Central memory CD4-positive, alpha-beta T cell (primary cell): ENCODE measurements around the gene TLNRD1.

ENCODE experiments used
- DNase-seq: peaks from one replicate; pipeline ENCODE4 v3.0.0; 2022

TLNRD1 gene

DNA sequence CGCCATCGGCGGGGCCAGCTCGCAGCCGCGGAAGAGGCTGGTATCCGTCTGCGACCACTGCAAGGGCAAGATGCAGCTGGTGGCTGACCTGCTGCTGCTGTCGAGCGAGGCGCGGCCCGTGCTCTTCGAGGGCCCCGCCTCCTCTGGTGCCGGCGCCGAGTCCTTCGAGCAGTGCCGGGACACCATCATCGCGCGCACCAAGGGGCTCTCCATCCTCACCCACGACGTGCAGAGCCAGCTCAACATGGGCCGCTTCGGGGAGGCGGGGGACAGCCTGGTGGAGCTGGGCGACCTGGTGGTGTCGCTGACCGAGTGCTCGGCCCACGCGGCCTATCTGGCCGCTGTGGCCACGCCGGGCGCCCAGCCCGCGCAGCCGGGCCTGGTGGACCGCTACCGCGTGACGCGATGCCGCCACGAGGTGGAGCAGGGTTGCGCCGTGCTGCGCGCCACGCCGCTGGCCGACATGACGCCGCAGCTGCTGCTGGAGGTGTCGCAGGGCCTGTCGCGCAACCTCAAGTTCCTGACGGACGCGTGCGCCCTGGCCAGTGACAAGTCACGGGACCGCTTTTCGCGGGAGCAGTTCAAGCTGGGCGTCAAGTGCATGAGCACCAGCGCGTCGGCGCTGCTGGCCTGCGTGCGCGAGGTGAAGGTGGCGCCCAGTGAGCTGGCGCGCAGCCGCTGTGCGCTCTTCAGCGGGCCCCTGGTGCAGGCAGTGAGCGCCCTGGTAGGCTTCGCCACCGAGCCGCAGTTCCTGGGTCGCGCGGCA, 1.8 kb downstream of the TLNRD1 start:
- no peak for DNase-seq

DNA sequence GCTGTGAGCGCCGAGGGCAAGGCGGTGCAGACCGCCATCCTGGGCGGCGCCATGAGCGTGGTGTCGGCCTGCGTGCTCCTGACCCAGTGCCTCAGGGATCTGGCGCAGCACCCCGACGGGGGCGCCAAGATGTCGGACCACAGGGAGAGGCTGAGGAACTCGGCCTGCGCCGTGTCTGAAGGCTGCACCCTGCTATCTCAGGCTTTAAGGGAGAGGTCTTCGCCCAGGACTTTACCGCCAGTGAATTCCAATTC, 2.3 kb downstream of the TLNRD1 start:
- no peak for DNase-seq

DNA sequence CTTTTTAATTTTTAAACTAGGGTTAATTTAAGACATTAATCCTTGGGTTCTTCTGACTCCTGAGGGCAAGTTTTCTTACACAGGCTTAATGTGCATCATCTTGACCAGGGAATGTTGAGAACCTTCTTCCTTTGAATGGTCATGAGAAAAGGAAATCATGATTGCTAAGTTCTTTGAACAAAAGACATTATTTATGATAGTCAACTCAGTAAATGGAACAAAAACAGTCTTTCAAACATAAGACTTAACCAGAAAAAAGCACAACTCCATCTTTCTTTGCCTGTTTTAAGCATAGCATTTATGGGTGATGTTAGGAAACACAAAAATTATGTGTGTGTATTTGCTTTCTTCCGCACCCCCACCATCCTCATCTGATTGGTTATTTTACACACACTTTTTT, 5.4 kb downstream of the TLNRD1 start:
- DNase-seq: no peak

DNA sequence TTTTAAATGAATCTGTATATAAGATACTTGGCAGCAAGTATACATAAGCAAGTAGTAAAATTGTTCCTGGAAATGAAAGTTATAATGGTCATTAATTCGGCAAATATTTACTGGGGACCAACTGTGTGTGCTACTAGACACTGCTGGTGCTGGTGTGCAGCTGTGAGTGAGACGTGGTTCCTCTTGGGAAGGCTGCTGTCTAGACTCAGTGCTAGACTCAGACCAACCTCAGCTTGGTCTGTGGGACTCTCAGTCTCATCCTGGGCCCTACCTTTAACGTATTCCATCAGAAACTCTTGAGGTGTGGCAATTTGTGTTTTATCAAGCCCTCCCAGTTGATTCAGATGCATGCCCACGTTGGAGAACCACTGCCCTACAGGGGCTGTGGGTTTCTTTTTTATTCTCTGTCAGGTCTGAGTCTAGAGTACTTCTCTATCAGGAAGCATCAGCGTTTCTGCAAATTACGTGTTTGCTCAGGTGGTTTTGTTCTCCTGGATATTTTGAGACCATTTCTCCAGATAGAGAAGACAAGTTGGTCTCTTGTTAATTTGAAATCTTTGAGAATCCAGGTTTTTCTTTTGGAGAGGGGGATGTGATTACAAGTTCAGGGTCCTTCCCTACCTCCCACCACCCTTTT, 6.8 kb downstream of the TLNRD1 start:
- no peak for DNase-seq

DNA sequence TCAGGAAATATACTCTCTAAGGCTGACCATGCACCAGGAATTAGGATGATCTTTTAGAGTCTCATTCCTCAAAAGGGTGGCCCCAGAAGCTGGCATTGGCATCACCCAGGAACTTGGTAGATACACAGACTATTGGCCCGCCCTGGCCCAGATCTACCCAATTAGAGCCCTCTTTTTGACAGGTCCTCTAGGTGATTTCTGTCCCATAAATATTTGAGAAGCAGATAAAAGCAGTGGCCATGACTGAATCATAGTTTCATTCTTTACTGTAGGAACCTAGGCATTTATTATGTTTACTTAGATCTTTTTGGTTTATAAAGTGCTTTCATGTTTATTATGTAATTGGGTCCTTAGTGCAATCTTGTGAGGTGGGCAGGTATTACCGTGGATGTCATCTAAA, 7.6 kb downstream of the TLNRD1 start:
- DNase-seq: no peak

DNA sequence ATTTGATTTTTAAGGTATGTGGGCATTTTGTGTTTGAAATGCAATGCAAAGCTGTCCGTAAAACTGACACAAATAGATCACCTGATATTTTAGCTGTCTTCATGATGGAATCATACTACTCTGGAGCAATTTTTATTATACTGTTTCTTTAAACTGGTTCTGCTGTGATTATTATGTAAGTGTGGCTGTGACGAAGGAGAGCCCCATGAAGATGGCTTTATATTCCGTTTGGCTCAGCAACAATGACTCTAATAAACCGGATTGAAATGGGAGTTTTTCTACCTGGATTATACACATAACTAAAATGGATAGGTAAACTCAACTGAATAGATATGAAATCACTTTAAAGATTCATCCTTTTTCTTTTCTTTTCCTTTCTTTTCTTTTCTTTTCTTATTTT, 9.4 kb downstream of the TLNRD1 start:
- DNase-seq: no peak

DNA sequence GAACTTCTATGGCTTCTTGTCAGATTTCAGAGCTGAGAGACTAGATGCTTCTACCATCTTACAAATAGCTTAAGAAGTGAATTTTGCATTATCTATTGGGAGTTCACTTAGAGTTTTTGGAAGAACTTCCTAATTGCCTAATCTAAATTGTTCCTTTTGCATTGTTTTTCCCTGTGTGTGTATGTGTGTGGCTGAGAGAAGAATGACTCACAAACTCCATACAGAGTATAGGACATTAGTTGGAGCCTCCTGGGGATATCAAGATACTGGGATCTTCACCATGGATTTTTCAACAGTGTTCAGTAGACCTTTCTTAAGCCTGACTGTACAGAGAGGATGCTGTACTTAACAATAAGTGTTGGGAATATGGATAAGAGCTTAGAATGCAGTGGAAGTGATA, 10.9 kb downstream of the TLNRD1 start:
- DNase-seq: no peak

DNA sequence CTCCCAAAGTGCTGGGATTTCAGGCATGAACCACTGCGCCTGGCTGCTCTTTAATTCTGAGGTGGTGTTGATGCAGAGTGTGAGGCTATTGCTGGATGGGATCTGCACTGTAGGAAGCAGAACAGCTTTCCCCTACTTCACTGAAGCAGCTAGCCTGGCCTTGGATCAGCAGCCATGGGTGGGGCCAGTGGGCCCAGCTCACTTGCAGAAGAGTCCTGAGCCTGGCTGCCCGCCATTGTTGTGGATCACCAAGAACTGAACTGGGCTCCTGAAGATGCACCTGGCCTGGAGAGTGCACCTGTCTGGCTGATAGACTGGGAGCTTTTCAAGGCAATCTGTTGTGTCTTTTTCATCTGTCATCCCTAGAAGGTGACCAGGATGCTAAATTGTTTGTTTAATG, 11.9 kb downstream of the TLNRD1 start:
- no peak for DNase-seq

DNA sequence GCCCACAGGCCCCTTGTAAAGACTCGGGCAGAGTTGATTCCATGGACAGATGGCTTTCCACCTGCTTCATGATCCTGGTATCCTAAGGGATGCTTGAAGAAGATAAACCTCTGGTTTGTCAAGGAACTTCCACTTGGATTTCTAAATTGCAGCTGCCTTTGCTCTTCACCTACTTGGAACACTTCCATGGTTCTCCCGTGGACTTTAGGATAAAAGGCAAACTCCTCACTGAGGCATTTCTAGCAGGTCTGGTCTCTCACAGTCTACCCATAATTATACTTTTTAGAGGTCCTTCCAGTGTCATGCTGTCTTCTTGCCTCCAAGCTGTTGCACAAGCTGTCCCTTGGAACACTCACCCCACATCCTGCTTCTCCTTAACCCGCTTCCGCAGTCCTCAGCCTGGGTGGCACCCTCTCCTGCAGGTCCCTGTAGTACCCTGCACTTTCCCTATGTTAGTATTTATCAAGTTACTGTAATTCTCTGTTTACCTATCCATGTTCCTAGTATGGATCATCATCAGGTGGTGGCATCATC, 12.7 kb downstream of the TLNRD1 start:
- no peak for DNase-seq

DNA sequence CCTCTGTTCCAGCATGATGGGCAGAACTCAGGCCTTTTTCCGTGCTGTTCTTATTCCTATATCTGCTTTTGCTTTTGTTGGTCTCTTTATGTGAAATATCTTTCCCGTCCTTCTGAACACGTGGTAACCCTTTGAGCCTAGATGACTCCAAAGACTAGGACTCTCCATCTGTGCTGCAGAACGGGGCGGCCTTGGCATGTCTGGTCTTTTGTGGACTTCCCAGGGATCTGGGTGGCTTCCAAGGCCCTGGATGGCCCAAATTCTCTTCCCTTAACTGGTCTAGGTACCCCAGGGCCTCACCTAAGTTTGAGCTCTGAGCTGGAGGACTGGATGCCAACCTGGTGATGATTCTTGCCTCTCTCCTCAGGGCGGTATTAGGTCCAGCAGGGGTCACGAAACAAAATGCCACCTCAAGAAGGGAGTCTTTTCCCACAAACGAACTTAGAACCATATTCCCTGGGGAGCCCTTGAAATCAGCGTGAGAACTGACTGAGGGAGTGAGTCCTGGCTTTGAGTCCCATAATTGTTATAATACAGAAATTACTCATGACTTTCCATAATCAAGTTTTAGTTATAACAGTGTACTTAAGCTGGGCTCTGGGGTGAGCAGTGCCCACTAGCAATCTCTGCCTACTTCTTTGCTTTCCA, 13.8 kb downstream of the TLNRD1 start:
- DNase-seq: no peak

DNA sequence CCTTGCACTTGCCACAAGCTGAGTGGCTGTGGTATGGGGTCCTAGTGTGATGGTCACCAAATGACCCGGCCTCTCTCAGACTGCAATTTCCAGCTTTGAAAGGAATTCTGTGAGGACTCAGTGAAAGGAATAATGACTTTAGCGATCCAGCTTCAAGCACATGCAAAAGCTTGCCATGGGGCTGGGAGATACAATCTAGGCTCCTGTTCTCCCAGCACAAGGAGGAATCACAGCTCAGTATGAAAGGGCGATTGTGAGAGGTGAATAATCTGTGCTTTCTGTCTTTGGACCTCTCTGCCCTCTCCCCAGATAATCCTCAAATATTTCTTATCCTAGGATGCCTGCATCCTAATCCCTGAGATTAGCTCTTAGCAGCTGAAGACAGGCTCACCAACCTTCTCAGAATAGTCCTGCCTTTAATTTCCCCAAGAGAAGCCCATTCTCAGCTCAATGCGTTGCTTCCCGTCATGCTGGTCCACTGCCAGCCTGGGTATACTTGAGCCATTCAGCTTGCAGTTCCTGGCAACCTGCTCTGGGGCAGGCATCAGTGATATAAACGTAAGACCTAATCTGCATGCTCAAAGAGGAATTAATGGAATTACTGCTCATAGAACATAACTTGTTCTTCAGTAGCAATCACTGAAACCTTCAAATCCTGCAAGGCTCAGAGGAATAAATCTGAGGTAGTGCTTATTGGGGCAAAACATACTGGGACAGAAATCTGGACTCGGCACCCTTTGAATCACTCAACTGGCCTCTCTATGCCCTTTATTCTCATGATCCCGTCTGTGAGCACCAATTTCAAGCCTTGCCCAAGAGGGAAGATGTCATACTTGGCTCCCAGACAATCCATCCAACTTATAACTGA, 15.1 kb downstream of the TLNRD1 start:
- no peak for DNase-seq

DNA sequence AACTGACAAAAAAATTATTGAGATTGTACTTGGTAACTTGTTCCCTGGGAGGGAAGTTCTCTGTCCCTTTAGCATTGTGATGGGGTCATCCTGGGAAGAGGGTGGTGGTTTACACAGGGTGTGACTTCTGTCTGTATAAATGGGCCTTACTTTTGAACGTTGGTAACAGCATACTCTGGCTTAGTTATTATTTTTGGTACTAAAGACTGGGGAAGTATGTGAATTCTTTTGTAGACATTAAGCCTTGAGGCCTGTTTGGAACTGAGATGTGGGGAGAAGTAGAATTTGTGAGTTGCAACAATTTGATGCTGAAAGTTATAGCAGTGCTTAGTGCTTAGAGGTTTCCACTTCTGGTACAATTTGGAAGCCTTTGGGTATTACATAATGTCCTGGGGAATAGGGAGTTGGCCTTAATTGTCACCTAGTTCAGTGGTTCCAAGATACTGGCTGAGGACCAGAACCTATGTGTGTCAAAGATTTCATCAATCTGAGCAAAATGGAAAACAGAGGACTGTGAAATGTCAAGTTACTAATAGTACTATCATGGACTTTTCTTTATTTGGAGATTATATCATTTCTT, 15.9 kb downstream of the TLNRD1 start:
- no peak for DNase-seq

DNA sequence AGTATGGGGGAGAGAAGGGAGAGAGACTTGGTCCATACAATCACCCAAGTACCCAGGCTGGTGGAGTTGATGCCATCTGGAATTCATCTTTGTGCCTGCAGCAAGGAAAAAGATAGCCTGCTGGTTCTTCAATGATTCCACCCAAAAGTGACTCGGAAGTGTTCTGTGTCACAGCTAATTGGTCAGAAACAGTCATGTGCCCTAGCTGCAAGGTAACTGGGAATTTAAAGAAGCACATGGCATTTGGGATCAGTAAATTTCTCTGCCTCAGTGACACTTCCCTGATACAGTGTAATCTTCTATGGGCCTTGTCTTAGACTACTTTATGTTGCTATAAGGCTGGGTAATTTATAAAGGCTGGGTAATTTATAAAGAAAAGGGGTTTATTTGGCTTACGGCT, 17.5 kb downstream of the TLNRD1 start:
- DNase-seq: no peak

DNA sequence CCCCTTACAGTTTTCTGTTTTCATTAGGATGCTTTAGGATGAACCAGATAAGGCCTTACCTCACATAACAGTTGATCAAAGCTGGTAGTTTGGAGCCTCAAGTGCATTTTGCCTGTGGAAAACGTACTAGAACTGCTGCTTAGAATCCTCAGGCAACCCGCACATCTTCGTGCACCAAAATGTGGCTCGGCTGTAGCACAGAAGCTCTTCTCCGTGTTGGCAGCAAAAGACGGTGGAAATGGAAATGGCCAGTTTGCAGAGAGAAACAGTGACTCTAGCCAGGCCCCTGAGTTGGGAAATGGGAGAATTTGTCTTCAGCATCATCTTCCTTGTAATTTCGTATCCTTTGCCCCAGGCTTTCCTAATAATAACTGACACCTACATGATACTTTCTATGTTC, 20.6 kb downstream of the TLNRD1 start:
- no peak for DNase-seq

DNA sequence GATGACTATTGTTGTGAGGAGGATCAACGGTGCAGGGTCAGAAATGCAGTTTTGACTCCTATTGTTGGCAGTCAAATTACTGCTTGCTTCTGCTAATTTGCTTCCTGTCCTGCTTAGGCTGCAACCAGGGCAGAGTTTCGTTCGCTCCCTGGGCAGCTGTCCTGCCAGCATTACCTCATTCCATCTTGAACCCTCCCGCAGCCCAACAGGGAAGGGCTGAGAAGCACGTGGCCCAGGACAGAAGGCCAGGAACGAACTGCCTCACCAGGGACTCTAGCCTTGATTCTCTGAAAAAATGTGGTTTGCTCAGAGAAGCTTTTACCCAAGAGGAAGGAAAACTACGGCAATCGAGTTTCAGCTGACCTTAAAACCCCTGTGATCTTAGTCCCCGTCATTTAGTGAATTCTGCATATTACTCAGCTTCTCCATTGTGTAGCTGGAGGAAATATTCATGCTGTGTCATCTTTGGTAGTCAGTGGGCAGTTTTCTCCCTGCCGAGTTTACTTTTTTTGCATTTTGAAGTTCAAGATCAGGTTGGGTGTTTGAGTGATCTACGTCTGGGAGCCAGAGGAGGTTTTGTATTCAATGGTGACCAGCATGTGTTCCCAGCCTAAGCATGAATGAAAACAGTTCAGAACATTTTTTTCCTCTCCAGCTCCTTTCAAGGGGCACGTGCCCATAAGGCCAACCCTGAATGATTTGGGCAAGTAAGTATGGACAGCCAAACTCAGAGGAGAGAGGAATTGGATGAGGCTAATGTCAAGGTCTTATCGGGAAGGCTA, 23.0 kb downstream of the TLNRD1 start:
- no peak for DNase-seq

DNA sequence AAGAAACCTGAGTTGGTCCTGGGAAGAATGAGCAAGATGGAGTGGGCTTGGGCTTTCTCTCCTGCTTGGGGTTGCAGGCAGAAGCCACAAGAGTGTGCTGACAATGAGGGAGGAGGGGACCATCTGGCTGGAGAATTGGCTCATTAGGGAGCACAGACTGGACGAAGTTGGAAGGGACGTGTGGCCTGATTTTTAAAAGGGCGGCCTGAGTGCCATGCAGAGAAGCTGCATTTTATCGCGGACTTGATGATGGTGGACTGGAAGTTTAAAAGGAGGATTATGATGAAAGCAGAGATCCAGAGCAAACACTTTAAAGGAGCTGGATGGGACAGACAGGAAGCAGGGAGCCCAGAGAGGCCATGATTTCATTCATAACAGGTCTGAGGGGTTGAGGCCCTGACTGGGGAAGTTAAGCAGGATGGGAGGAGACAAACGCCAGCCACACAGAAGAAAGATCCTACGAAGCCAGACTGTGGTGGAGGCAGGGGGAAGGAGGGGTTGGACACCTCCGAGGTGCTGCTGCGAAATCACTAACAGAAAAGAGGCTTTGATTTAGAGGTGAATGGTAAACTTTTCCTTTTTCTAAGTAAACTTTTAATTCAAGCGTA, 23.6 kb downstream of the TLNRD1 start:
- DNase-seq: no peak

DNA sequence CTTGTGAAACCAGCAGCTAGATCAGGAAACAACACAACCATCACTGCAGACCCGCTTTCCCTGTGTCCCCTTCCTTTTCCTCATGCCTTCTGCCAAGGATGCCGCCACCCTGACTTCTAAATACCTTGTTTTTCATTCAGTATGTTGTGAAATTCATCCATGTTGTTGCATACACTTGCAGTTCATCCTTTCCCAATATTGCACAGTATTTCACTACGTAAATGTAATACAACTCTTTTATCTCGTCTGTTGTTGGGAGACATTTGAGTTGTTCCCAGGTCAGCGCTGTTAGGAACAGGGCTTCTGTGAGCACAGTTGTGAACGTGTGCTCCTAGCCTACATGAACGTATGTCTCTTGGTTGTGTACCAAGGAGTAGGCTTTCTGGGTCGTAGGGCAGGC, 24.2 kb downstream of the TLNRD1 start:
- no peak for DNase-seq

DNA sequence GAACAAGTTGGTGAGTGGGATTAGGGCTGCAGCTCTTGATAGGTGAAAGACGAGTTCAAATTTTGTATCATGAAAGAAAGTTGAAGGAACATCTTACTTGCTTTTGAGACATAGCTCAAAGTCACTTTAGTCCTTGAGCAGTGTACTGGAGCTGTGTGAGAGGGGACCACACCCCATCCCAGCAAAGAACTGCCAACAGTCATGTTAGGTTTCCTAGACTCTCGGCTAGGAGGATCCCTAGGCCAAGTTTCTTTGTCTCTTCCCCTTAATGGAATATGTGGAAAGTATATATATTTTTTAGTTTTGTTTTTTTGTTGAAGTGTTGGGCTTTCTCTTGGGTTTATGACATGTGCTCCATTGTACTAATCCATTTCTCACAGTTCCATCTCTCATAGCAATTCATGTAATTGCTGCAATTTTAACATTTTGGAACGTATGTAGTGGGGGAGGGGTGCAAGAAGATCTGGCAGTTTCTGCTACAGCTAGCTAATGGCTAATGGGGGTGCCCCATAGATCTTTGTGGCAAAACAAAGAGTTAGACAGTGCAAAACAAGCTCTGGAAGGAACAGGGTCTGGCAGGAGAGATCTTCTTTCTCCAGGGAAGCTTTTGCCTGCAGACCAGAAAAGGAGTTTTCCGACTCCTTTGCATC, 25.1 kb downstream of the TLNRD1 start:
- no peak for DNase-seq

DNA sequence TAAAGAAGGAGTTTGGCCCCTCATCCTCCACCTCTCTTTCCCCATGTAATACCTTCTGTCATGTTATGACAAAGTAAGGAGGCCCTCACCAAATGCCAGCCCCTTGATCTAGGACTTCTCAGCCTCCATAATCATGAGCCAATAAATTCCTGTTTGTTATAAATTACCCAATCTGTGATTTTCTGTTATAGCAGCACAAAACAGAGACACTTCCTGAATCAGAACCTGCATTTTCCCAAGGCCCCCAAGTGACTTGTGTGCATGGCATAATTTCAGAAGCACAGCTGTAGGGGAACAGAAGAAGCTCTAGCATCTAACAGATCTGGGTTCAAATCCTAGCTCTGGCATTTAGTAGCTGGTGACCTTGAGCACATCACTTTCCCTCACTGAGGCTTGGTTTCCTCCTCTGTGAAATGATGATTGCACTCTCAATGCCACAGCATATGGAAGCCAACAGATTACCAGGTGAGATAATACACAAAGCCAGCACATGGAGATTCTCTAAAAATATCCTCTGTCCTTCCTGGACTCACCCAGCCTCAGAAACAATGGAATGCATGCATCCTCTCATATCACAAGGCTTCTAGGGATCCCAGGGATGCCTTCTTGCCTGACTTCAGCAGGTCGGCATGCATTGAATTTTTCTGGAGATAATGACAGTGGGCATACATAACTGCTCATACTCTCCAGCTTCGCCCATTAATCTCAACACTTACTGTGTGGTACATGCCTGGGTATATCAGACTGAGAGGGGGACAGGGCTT, 26.3 kb downstream of the TLNRD1 start:
- no peak for DNase-seq
